Cerebellar nuclear complex (tissue), 1 donor: Measurements from ENCODE around the gene CD200R1L.

Experiments used
- DNase-seq, 2 experiments: peaks; one replicate each; lab custom pipeline; 2025; lab: John Stamatoyannopoulos, UW

CD200R1L gene

DNA sequence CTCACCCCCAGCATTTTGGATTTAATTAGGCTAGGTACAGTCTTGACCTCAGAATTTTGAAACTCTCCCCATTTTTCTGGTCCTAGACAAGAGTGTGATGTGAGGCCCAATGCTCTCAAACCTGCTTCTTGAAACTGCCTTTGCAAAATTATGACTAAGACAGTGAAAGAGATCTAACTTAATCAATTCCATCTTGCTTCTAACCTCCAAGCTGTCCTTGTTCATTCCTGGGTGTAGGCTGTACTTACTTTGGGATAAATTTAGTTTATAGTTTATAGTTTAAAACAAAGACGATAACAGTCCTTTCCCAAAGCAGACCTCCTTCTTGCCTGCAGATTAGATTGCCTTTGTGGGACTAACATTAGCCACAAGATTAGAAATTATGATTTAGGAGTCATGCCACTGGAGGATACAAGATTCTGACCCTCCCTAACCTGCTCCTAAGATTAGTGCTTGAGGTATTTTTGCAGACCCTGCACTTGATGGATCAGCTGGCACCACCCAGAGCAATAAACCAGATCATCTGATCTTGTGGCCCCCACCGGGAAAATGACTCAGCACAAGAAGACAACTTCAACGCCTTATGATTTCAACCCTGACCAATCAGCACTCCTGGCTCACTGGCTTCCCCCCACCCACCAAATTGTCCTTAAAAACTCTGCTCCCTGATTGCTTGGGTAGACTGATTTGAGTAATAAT is 59.6 kb downstream of the CD200R1L start:
- no peak for DNase-seq

GRCh38 chr3:112786002-112786590 is 60.6 kb downstream of the CD200R1L start:
- no peak for DNase-seq

DNA sequence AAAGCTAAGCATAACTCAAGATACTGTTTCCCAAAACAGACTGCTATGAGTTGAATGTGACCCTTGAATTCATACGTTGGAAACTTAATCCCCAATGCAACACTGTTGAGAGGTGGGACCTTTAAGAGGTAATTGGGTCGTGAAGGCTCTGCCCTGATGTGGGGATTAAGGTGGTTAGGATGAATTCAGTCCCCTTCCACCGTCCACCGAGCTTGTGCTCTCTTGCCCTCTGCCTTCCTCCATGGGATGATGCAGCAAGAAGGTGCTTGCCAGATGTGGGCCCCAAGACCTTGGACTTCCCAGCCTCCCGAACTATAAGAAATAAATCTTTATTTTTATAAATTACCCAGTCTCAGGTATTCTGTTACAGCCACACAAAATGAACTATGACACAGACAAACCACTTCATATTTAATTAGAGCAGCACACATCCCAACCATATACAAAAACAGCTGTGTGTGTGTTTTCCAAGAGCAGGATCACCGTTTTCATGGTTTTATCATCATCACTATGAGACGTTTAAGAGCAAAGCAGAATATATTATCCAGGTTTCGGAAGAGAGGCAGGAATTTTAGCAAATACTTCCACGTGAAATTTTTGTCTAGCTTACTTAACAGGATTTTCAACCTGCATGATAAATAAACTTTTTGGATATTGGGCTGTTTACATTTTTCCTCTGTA is 61.2 kb downstream of the CD200R1L start:
- DNase-seq = no peak

GRCh38 chr3:112782491-112782890 is 64.2 kb downstream of the CD200R1L start:
- no peak for DNase-seq

- DNase-seq = no peak
Observed at GRCh38 chr3:112781599-112781998, 65.1 kb downstream of the CD200R1L start.

- no peak for DNase-seq
Observed at GRCh38 chr3:112779558-112780480, 66.8 kb downstream of the CD200R1L start.

DNA sequence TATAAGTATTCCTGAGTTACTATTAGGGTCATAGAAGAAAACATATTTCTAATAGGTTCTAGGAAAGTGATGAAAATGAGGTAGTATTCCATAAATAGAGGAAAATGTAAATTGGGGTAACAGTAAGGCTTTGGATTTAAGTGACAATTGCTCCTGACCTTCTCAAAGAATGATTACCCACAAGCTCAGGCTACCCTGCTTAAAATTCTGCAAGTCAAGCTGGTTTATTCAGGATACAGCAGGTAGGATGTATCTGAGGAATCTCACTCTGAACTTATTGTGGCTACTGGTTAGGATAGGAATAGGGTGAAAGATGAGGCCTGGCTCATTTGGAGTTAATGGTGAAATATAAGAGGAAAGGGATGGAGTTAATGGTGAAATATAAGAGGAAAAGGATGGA is 67.7 kb downstream of the CD200R1L start:
- no peak for DNase-seq

GRCh38 chr3:112778353-112778948 is 68.2 kb downstream of the CD200R1L start:
- DNase-seq = no peak

GRCh38 chr3:112777811-112778210 is 68.9 kb downstream of the CD200R1L start:
- DNase-seq = no peak

DNA sequence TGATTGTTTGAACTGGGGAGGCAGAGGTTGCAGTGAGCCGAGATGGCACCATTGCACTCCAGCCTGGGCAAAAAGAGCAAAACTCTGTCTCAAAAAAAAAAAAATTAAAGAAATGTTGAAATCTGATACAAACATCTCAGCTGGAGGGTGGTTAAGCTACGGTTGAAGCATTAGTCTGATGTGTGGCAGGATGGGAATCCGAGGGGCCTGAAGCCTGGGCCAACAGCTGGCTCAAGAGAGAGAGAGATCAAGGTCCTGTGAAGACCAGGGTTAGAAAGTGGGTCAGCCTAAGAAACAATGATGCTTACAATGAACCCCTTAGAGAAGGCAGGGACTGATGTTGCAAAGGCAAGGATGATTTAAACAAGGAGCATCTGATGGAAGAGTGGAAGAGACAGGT is 69.8 kb downstream of the CD200R1L start:
- DNase-seq = no peak

GRCh38 chr3:112776000-112776399 is 70.7 kb downstream of the CD200R1L start:
- DNase-seq = no peak

DNA sequence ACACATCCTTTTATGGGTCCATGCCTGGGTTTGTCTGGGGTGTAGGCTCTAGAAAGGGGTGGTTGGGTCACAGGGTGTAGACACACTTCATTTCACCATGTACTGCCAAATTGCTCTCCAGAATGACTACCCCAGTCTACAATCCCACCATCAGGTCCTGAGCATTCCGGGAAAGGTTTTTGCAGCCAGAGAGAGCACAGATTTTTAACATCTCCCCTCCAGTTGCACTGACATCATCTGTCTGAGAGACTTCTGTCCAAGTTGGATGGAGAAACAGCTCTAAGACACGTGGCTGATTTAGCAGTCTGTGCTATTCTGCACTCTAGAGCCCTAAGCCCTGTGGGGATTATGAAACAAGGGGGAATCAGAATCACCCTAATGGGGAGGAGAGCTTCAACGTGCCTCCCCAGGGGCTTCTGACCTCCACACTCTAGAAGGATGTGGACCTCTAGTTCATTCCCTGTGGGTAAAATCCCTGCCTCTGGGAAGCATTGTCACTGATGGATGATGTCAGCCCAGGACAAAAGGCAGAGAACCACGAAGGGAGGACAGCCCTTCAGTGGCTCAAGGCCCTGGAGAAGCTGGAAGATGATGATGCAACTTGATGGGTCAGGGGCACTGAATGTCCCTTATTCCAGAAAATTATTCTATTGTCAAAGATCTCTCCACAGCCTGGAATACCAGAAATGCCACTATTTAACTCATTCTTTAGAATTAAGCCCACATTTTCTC is 71.5 kb downstream of the CD200R1L start:
- DNase-seq = no peak

GRCh38 chr3:112774293-112774926 is 72.3 kb downstream of the CD200R1L start:
- DNase-seq = no peak

DNA sequence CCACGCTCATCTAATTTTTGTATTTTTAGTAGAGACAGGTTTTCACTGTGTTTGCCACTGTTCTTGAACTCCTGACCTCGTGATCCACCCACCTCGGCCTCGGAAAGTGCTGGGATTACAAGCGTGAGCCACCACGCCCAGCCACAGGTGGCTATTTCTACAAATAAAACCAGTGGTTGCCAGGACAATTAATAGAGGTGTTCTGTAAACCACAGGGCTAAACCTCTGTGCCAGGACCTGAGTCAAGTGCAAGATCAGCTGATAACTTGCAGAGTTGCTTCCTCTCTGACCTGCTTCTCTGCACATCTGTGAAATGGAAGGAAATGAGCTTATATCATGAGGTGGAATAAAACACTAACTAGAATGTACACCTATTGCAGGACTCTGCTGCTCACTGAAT is 72.8 kb downstream of the CD200R1L start:
- DNase-seq = no peak

DNA sequence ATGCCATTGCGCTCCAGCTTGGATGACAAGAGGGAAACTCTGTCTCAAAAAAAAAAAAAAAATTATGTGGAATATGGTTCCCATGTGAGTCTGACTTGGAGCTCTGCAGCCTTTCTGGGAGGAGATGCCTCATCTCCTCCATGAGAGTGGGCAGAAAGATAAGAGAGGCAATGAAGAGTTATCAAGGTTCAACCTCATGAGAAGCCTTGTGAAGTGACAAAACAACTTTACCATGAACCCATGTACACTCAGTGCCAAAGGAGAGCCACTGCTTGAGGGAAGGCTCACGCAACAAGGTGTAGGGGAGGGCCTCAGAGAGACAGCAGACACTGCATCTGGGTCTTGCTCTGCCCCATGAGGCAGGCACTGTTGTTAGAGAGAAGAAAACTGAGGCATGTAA is 75.7 kb downstream of the CD200R1L start:
- no peak for DNase-seq

- no peak for DNase-seq
Observed at GRCh38 chr3:112770032-112770626, 76.5 kb downstream of the CD200R1L start.

GRCh38 chr3:112769286-112769978 is 77.2 kb downstream of the CD200R1L start:
- DNase-seq = no peak

DNA sequence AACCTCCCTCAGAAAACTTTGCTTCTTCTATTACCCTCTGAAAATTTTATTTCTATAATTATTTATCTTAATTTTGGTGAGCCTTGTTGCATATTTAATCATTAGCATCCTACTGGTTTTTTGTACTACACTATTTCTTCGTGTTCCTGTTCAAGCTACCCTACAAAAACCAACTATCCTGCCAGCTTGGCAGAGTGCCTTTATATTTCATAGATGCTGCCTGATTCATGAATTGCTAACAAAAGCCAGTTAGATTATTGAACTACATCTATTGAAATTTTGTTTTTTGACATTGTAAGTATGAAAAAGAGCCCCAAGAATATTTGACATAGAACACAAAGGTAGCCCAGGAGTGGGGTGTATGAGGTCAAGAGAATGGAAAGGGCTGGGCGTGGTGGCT is 78.9 kb downstream of the CD200R1L start:
- DNase-seq = no peak

- DNase-seq = no peak
Observed at GRCh38 chr3:112767177-112767576, 79.5 kb downstream of the CD200R1L start.
